GM18858 (cell line): ENCODE measurements around the gene SPECC1L.

ENCODE experiments used
- ATAC-seq: cut with Tn5 transposase; IDR thresholded peaks from one replicate; pipeline ENCODE4 v1.9.1; 2021; ENCODE audit not compliant: unreplicated experiment

SPECC1L gene

DNA sequence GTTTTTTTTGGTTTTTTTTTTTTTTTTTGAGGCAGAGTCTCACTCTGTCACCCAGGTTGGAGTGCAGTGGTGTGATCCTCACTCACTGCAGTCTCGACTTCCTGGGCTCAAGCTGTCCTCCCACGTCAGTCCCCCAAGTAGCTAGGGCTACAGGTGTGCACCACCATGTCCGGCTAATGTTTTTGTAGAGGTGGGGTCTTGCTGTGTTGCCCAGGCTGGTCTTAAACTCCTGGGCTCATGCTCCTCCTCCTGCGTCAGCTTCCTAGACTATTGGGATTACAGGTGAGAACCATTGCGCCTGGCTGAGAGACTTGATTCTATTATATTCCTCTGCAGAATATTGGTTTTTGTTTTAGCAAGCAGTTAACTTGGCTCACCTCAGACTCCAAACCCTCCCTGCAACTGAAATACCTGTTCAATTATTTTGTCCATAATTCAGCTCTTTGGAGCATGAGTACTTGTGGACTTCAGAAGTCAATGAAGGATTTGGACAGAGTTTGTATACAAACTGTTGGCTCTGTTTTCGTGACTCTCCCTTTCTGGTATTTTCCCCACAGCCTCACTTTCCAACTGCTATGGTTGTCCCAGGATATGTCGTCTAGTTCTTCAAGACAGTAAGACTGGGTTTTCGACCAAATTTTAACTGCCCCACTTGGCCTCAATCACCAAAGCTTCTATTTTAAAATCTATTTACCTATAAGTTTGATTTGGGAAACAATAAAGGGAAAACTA lies 87.6 kb downstream of the SPECC1L start:
- no peak for ATAC-seq

DNA sequence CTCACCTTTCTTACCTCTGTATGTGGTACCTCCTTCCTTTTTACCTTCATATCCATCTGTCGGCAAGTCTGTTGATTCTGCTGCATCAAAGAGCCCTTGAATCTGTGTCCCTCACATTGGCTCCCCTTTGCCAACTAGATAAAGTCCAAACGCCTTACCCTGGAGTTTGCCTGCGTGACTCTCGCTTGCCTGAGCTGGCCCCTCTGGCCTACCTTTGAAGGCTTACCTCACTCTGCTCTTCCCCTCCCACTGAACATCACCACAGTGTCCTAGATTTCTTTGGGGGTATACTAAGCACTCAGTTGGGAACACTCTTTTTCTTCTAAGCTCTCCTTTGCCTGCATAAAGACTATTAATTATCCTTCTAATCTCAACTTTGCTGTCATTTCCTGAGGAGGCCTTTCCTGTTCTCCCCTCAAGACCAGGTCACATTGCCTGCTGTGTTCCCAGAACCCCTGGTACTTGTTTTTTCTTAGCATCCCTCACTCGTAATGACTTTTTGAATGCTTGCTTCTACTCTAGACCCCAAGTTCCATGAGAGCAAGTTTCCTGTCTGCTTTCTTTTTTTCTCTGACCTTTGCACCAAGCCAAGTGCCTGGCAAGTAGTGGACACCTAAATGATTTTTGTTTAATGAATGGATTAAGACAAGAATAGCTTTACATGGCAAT lies 89.0 kb downstream of the SPECC1L start:
- no peak for ATAC-seq

DNA sequence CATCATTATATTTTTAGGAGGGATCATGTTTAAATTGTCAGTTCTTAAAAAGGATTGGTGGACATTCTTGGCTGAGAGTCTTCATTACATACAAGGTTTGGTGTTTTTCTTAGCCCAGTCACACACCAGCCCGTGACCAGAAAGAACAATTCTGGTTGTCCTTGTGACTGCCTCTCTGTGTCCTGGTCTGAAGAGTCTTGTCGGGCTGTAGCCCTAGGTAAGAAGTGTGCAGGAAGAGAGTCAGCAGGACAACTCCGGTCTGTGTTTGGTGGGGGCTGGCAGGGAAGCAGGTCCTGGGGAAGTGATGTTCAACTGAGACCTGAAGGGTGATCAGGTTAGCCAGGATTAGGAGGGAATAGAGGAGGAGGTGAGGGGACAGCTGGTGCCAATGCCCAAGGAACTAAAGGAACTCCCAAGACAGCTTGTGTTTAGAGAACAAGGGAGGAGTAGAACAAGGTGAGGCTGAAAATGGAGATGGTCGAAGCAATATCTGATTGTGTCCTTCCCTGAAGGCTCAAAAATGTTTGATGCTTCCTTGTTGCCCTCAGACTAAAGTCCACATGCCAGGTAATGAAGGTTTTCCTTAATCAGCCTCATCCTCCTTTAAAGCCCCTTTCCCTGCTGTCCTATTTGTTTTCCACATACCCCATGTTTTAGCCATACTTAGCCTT lies 91.5 kb downstream of the SPECC1L start:
- ATAC-seq, result no peak

DNA sequence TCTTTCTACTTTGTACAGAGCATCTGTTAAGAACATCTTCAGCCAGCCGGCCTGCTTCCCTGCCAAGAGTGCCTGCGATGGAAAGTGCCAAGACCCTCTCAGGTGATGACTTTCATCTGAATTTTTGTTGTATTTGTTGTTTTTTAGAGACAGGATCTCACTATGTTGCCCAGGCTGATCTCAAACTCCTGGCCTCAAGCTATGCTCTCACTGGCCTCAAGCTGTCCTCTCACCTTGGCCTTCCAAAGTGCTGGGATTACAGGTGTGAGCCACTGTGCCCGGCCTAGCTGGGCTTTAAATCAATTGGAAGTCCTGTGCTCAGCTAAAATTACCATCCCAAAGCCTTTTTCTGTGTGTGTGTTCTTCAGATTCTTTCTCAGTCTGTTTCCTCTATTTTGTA lies 92.6 kb downstream of the SPECC1L start:
- no peak for ATAC-seq

DNA sequence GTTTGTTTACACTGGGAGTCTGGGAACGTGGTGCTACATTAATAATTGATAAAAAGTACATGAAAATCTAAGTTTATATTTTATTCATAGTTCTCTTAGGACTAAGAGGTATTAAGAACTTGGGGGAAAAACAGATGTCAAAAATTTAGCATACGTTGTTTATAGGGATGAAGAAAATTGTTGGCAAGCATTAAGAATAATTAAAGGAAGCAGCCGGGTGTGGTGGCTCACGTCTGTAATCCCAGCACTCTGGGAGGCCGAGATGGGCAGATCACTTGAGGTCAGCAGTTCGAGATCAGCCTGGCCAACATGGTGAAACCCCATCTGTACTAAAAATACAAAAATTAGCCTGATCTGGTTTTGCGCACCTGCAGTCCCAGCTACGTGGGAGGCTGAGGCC lies 96.1 kb downstream of the SPECC1L start:
- no peak for ATAC-seq

DNA sequence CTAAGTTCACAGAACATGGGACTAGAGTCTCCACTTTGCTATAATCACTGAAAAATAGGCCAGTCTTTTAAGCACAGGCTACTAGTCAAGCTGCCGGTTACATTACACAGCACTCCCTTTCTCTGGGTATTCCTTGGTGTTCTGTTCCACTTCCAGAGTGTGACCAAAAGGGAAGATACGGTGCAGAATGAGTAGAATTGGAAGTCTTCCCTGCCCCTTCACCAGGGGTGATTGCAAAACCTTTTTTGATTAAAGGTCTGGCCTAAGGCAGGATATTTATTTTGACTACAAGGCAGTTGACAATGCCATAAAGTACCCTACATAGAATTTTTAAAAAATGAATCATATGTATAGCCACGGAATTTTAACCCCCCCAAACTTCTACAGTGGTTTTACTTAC lies 97.2 kb downstream of the SPECC1L start:
- ATAC-seq, result no peak

DNA sequence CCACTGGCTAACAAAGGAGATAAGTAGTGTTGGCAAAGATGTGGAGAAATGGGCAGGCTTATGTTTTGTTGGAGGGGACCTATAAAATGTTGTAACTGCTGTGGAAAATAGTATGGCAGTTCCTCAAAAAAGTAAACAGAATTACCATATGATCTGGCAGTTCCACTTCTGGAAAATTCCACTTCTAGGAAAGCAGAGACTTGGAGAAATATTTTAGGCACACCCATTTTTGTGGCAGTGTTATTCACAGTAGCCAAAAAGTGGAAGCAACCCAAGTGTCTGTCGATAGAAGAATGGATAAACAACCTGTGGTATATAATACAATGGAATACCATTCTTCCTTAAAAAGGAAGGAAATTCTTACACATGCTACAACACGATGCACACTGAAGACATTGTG lies 99.8 kb downstream of the SPECC1L start:
- no peak for ATAC-seq

DNA sequence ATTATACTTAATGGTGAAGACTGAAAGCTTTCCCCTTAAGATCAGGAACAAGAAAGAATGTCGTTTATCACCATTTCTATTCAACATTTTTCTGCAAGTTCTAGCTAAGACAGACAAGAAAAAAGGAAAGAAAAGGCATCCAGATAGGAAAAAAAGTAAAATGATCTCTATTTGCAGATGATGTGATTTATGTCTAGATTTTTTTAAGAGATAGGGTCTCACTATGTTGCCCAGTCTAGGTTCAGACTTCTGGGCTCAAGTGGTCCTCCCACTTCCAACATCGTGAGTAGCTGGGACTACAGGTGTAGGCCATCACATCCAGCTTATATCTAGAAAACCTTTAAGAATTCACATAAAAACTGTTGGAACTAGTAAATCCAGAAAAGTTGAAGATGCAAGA lies 105.4 kb downstream of the SPECC1L start:
- ATAC-seq, result no peak

DNA sequence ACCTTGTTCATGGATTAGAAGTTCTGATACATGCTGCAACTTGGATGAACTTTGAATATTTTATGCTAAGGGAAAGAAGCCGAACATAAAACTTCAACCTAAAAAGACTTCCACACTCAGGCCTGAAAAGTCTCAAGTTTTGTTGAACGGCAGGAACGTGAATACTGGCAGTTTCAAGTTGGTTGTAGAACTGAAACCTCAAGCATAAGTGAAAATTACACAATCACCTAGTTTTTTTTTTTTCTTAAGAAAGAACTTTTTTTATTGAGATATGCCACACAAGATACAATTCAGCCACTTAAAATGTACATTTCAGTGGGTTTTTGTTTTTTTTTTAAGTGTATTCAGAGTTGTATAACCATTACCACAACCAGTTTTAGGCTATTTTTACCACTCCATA lies 106.0 kb downstream of the SPECC1L start:
- no peak for ATAC-seq

DNA sequence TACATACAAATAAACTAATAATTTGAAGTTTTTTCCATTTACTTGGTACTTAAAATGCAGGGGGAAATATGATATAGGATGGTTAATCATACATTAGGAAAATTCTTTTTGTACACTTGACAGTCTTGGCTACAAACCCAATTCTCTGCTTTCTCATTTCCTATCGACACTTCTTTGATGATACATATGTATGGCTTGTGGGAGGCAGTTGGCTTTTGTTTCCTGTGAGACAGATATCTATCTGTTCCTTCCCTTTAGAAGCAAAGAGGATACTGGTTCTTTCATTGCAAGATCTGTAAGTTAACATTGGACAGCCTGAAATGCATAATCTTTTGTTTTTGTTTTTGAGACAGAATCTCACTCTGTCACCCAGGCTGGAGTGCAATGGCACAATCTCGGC lies 108.9 kb downstream of the SPECC1L start:
- ATAC-seq, result no peak

DNA sequence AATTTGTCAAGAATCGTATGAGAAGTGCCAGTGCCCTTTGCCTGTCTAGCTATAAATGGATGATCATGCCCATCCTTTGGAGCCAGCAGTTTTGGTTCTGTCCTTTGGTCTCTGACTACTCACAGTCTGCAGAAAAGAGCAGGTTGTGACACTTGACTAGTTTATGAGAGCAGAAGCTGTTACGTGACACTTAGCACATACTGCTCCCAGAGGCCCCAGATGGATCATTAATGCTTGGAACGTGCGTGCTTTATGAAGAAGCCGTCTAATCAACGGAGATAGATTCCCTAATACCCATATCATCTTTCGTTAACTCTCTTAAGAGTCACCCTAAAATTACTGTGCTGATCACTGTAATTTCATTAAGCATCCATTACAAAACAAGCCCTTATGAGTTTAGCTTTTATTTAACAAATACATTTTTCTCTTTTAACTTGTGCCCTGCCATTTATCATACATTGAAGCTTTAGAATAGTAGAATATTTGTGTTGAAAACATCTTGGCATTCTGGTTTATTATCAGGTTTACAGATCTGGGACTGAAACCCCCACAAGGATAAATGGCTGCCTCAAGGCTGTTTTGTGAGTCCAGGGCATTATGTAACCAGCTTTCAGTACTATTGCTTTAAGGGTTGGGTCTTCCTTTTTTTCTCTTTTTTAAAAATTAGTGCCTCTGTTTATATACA lies 109.7 kb downstream of the SPECC1L start:
- no peak for ATAC-seq

DNA sequence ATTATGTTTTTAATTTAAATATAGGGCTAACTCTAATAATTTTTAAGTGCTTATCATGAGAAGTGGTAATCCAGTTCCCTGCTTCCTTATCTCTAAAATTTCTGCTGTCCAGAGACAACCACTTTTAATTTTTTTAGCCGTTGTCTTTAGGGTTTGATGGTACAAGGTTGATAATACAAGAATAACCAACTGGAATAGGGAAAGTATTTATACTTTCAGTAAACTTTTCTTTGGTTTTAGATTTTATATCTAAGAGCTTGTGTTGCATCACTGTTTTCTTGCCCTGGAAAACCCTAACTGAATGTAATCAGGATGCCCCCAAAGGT lies 110.2 kb downstream of the SPECC1L start:
- ATAC-seq, result no peak

DNA sequence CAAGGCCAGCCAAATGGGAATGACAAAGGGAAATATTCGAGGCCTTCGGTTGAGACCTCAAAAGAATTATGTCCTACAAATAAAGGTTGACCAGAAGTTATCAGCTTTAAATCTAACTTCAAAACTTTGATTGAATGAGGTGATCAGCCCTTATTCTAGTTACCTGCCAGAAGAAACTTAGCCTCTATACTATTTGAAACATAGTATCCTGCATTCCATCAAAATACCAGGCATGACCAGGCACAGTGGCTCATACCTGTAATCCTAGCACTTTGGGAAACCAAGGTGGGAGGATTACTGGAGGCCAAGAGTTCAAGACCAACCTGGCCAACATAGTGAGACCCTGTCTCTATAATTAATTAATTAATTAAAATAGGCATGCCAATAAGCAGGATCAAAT lies 112.4 kb downstream of the SPECC1L start:
- ATAC-seq, result no peak

DNA sequence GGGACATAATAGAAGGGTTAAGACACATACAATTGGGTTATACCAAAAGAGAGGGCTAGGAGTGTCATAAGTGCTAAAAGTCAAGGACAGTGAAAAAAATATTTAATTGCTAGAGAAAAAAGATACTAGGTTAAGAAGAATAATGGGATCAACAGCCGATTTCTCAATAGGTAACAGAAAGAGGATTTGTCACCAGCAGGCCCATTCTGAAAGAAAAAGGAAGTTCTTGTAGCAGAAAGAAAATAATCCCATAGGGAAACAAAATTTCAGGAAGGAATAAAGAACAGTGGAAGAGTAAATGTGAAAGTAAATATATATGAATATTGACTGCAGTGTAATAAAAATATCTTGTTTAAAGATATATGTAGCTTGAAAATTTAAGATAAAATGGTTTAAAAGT lies 113.5 kb downstream of the SPECC1L start:
- ATAC-seq, result no peak

DNA sequence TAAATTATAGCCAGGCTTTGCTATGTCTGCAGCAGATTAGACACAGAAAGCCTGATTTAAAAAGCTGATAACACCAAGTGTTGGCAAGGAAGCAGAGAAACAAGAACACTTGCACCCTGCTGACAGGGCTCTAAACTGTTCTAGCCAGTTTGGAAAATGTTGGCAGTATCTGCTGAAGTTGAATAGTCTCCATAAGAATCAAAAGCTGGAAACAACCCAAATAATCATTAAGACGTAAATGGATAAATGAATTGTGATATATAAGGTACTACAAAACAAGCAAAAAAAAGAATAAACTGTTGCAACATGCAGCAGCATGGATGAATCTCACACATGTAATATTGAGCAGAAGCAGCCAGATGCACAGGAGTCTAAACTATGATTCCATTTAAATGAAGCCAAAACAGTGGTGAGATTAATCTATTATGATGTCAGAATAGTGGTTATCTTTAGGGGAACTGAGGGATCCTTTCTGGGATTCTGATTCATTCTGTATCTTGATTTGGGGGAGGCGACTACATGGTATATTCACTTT lies 116.4 kb downstream of the SPECC1L start:
- ATAC-seq, result no peak

DNA sequence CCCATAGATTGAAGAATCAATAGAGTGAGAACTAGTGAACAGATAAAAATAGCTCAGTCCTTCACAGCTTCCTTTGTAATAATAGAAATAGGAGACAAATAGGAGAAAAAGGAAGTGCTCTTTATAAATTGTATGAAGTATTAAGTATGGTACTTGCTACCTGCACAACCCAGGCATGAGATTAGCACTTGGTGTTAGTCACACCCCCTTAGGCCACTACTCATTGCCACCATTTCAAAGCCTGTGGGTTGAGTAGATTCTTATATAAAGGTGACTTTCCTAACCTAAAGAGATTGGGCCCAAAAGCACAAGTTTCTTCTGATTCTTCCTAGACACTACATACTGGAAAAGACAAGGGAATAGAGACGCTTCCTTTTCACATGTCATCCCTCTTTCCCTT lies 119.0 kb downstream of the SPECC1L start:
- ATAC-seq, result no peak

DNA sequence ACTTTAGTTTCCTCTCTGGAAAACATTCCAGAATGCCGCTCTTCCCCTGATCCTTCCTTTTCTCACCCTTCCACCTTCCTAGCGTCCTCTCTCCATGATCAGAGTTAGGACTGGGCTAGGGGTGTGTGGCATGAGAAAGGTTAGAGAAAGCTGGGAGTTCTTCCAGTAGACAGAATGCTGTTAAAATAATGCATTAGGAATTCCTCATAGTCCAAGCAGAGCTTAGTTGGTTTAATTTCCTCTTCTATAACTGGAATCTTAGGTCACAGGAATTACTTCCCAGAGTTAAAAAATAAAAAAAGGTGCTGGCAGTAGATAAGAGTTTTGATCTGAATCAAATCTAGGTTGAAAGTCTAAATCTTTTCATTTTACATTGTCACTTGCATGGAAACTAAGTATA lies 119.5 kb downstream of the SPECC1L start:
- no peak for ATAC-seq

DNA sequence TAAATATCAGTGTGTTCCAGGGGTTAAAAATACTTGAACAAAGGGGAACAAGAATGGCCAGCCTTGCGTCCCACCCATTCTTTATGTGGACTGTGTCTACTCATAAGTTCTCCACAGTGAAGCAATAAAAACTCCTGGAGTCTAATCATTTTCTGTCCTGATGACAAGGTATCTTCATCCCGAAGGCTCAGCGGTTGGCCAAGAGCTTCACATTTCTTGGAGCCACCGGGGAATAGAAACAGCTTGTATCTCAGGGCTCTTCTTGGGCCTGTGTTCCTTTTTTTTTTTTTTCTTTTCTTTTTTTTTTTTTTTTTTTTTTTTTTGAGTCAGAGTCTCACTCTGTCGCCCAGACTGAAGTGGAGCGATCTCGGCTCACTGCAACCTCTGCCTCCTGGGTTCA lies 119.9 kb downstream of the SPECC1L start:
- no peak for ATAC-seq

DNA sequence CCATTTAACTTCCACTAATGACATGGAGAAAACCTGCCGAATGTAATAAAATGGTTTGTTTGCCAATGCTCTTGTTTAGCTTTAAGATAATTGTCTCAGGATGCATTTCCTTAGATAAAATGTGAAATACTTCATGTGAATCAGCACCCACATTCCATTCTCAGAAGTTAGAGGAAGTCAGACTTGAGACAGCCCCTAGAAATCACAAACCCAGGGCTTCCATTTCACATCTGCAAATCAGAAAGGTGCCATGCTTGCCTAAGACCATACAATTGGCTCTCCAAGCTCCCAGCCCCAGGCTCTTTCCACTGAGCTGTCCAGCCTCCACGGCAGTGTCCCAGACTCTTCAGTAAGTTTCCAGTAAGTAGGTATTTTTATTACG lies 121.2 kb downstream of the SPECC1L start:
- no peak for ATAC-seq

DNA sequence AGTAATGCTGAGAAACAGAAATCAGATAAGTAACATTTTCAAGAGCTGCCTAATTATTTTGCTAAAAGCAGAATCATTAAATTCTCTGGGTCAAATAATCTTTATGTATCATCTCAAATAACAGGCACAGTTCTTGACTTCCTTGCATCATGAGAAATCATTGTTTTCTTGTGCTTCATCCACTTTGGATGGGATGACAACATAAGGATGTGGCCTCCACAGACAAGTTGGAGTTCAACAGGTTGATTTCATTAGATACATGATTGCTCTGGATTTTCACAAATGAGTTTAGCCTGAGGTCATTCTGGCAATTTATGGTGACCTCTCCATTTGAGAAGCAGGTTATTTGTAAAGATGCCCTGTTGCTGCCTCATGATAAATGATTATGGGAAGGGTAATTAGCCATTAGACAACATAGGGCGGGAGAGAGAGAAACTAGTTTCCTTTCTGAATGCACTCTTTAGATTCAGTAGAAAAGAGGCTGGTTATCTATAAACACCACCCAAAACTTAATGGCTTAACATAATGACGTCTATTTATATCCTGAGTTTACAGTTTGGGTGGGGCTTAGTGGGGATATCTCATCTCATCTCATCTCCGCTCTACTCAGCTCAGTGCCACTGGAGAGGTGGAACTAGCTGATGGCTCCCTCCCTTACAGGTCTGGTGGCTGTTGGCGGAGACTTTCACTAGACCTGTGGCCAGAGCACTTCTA lies 121.7 kb downstream of the SPECC1L start:
- ATAC-seq, result no peak

DNA sequence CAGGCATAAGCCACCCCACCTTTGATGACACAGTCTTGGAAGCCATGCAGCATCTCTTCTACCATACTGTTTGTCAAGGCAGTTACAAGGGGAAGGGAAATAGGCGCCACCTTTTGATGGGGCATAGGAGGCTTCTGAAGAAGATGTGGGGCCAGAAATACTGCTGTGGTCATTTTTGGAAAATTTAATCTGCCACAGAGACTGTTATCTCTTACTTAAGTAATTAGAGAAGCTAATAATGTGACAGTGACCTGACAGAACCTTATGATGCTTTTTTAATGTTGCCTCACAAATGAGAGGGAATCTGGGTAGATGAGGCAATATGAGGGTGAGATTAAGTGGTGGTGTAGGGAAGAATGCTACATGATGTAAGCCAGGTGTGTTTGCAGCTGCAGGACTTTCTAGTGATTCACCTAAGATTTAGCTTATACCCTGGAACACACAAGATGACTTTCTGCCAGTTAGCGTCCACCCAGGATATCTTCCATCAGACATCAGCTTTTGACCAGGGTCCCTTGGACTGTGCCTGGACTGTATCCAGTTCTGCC lies 122.5 kb downstream of the SPECC1L start:
- no peak for ATAC-seq
